Spleen (tissue), 7 donors: ENCODE data around the gene POLN.

Experiments
- CTCF ChIP-seq, 11 experiments: fragments of 200-600 bp in 7 of 11; fragments of 450-650 bp in 4 of 11; sonication (generic) in 4 of 11; IDR thresholded peaks in 8 of 11; conservative IDR thresholded peaks in 3 of 11; 1 replicate in 7 of 11; 2 replicates in 4 of 11; pipeline versions ENCODE4 v1.4.0 to v1.8.0; 2016 to 2021; ENCODE audit warnings: antibody characterized with exemption in 11 of 11, inconsistent platforms in 4 of 11, mild to moderate bottlenecking in 1 of 11
- POLR2A ChIP-seq, 3 donors: fragments of 450-650 bp; IDR thresholded peaks; one replicate each; pipeline ENCODE4 v1.5.1; 2017; ENCODE audit warnings: antibody characterized with exemption in 3 of 3, mild to moderate bottlenecking in 1 of 3
- POLR2AphosphoS5 ChIP-seq, 3 donors: sonication (generic); formaldehyde crosslinking; IDR thresholded peaks; one replicate each; pipeline ENCODE4 v1.5.1; 2017; ENCODE audit warnings: antibody characterized with exemption in 3 of 3
- donor health status: DM: no; HTN: no; CAD: no; lungs with moderate emphysema.
- donor health status: DM: no; HTN: no; CAD: no.
- donor health status: DM: no; HTN: no; CAD: no.

GRCh38 chr4:2142630-2143427, 99.1 kb downstream of the POLN start:
- TF ChIP-seq POLR2A (IDR thresholded peaks at IDR 0.05) (no peak), CTCF (IDR thresholded peaks at IDR 0.05 in 8 of 11, conservative IDR thresholded peaks at IDR 0.05 in 3 of 11) (no peak), POLR2AphosphoS5 (IDR thresholded peaks at IDR 0.05) (no peak)
